Endothelial cell of umbilical vein (primary cell): ENCODE results near the gene TNS2. TPM values are rescaled to one million over a fixed set of nuclear protein-coding genes. Genes with fewer than 3 reads are reported as not detected.

Experiments used
- BruUV-seq: library from RNA; stranded (reverse); fragments of 400-500 nt; replicated peaks from 2 replicates; lab custom pipeline; 2021; lab: Mats Ljungman, UMichigan
- CTCF ChIA-PET: fragments of 300-600, 350-600 bp; sonication (Branson Sonifier 250); formaldehyde crosslinking; loops from one replicate; lab custom pipeline; 2021; ENCODE audit warnings: antibody characterized with exemption, inconsistent platforms; lab: Charles Lee
- POLR2A ChIA-PET: fragments of 300-600, 350-600 bp; sonication (Branson Sonifier 250); formaldehyde crosslinking; loops from one replicate; lab custom pipeline; 2021; ENCODE audit warnings: antibody characterized with exemption, inconsistent platforms; lab: Charles Lee
- DNase-seq: peaks from one replicate; pipeline ENCODE4 v3.0.0-alpha.2; 2011; ENCODE audit warnings: low read depth, low spot score
- FAIRE-seq: peaks from 2 replicates; lab custom pipeline; 2011; peaks lifted over from hg19 to GRCh38; lab: Jason Lieb, UNC
- H2AFZ ChIP-seq: 2 replicates; pipeline ENCODE4 v1.6.0; 2012; ENCODE audit warnings: low read depth, low read length, control low read depth, inconsistent platforms
- H3K27ac ChIP-seq: 2 replicates; pipeline ENCODE4 v1.5.1; 2011; ENCODE audit warnings: low read depth, mild to moderate bottlenecking, control low read depth, low read length, moderate library complexity; ENCODE audit not compliant: insufficient read depth
- H3K27me3 ChIP-seq, 2 experiments: 2 replicates each; pipeline versions ENCODE4 v1.6.0 to v1.6.1; 2011; ENCODE audit warnings: low read length in 2 of 2, mixed read lengths in 1 of 2; ENCODE audit not compliant: control insufficient read depth in 2 of 2, insufficient read depth in 2 of 2
- H3K36me3 ChIP-seq, 2 experiments: 2 replicates in 1 of 2; 3 replicates in 1 of 2; pipeline ENCODE4 v1.5.1; 2011; ENCODE audit warnings: low read length in 2 of 2, mild to moderate bottlenecking in 1 of 2, moderate library complexity in 1 of 2; ENCODE audit not compliant: control insufficient read depth in 2 of 2, insufficient read depth in 2 of 2; ENCODE audit errors: extremely low read depth in 1 of 2
- H3K4me1 ChIP-seq: 3 replicates; pipeline ENCODE4 v1.5.1; 2011; ENCODE audit warnings: mild to moderate bottlenecking, low read length; ENCODE audit not compliant: control insufficient read depth, insufficient read depth; ENCODE audit errors: extremely low read depth
- H3K4me2 ChIP-seq: 2 replicates; pipeline ENCODE4 v1.6.1; 2011; ENCODE audit warnings: low read length, control low read depth, mixed read lengths; ENCODE audit not compliant: insufficient read depth
- H3K4me3 ChIP-seq, 3 experiments: fragments of 200-600 bp in 1 of 3; sonication (generic), shearing (Covaris generic) in 1 of 3; replicated peaks in 1 of 3; 2 replicates each; pipeline ENCODE4 v1.5.1; 2011 to 2016; ENCODE audit warnings: control low read depth in 3 of 3, low read length in 3 of 3, mild to moderate bottlenecking in 2 of 3, inconsistent platforms in 1 of 3, low read depth in 1 of 3, moderate library complexity in 1 of 3; ENCODE audit not compliant: insufficient read depth in 1 of 3
- H3K79me2 ChIP-seq: 2 replicates; pipeline ENCODE4 v1.6.0; 2012; ENCODE audit warnings: low read length, inconsistent platforms; ENCODE audit not compliant: control insufficient read depth, insufficient read depth
- H3K9ac ChIP-seq: replicated peaks from 2 replicates; pipeline ENCODE3; 2011; ENCODE audit warnings: low read length, control low read depth; ENCODE audit not compliant: insufficient read depth; ENCODE audit errors: extremely low read depth
- H3K9me1 ChIP-seq: replicated peaks from 3 replicates; pipeline ENCODE4 v1.6.0; 2011; ENCODE audit warnings: mild to moderate bottlenecking, low read length; ENCODE audit not compliant: control insufficient read depth, insufficient read depth; ENCODE audit errors: extremely low read depth
- H3K9me3 ChIP-seq: replicated peaks from 2 replicates; pipeline ENCODE4 v1.5.1; 2012; ENCODE audit warnings: low read length, inconsistent platforms; ENCODE audit not compliant: control insufficient read depth, insufficient read depth
- H4K20me1 ChIP-seq: replicated peaks from 2 replicates; pipeline ENCODE3; 2011; ENCODE audit warnings: mild to moderate bottlenecking, low read length; ENCODE audit not compliant: control insufficient read depth, insufficient read depth; ENCODE audit errors: extremely low read depth
- CTCF ChIP-seq, 2 donors: IDR thresholded peaks; 1 replicate in 1 of 2; 2 replicates in 1 of 2; pipeline ENCODE4 v1.5.1; 2011; ENCODE audit warnings: low read length in 2 of 2, mild to moderate bottlenecking in 2 of 2, moderate library complexity in 2 of 2, control low read depth in 1 of 2, inconsistent platforms in 1 of 2, low read depth in 1 of 2; ENCODE audit not compliant: insufficient read depth in 1 of 2; ENCODE audit errors: extremely low read depth in 1 of 2
- EZH2 ChIP-seq: IDR thresholded peaks from 2 replicates; pipeline ENCODE4 v1.6.1; 2012; ENCODE audit warnings: borderline replicate concordance, low read depth, mild to moderate bottlenecking, moderate library complexity, low read length, inconsistent platforms; ENCODE audit not compliant: severe bottlenecking
- FOS ChIP-seq: IDR thresholded peaks from 2 replicates; pipeline ENCODE4 v1.6.1; 2011; ENCODE audit warnings: mild to moderate bottlenecking, low read length, moderate library complexity, borderline replicate concordance; ENCODE audit not compliant: insufficient read depth
- GATA2 ChIP-seq: IDR thresholded peaks from 2 replicates; pipeline ENCODE4 v1.7.0; 2011; ENCODE audit warnings: low read depth, mild to moderate bottlenecking, moderate library complexity, mixed read lengths, low read length; ENCODE audit not compliant: insufficient read length, insufficient read depth
- JUN ChIP-seq: IDR thresholded peaks from 2 replicates; pipeline ENCODE4 v1.6.1; 2011; ENCODE audit warnings: borderline replicate concordance, low read depth; ENCODE audit not compliant: insufficient read length, insufficient read depth
- MAX ChIP-seq: IDR thresholded peaks from 2 replicates; pipeline ENCODE4 v1.6.1; 2011; ENCODE audit not compliant: insufficient read depth, insufficient read length
- MYC ChIP-seq: IDR thresholded peaks from one replicate; pipeline ENCODE4 v1.6.1; 2011; ENCODE audit warnings: mild to moderate bottlenecking, low read depth, low read length
- POLR2A ChIP-seq: IDR thresholded peaks from 2 replicates; pipeline ENCODE4 v1.6.1; 2012; ENCODE audit warnings: low read depth, mild to moderate bottlenecking, control low read depth, low read length
- POLR2AphosphoS5 ChIP-seq: IDR thresholded peaks from 2 replicates; pipeline ENCODE4 v1.6.1; 2012; ENCODE audit warnings: low read depth, mild to moderate bottlenecking, control low read depth, low read length, moderate library complexity; ENCODE audit not compliant: insufficient read depth
- dilution Hi-C: fragments of 300-500 bp; cut with MboI; formaldehyde crosslinking; loops from one replicate; pipeline ENCODE4 v1.15.0; 2019; ENCODE audit warnings: low sequenced_read_pairs; ENCODE audit not compliant: extremely low pct_ligation_motif_present
- intact Hi-C: fragments of 100-400 bp; cut with micrococcal nuclease; formaldehyde crosslinking; loops from one replicate; pipeline ENCODE4 v1.10.0; 2022
- polyA plus RNA-seq, 4 experiments: library from polyadenylated mRNA; depleted of rRNA in 3 of 4; stranded (reverse) in 3 of 4; unstranded in 1 of 4; fragments of >200 nt; gene quantifications; 2 replicates each; pipeline versions ENCODE4 v1.2.1 to v1.2.3, GENCODE V29; 2011 to 2012; ENCODE audit warnings: missing spikeins in 1 of 4
- total RNA-seq: library from RNA; stranded (reverse); gene quantifications from 2 replicates; pipeline ENCODE4 v1.2.3, GENCODE V29; 2021

Gene TNS2
- total and polyA plus RNA-seq, 2 donors (not counting 3 experiments of a cell fraction or from before 2014, with no cell fraction given), result 84.5 to 106 TPM

- Histone ChIP-seq H3K4me2 (no peak overlapping the region), H3K36me3 (no peaks in the 10 kb centered on the region), H4K20me1 (no peaks in the 10 kb centered on the region), H3K79me2 (no peaks in the 10 kb centered on the region), H2AFZ (no peak overlapping the region), H3K9me3 (no peaks in the 10 kb centered on the region), H3K27me3 (no peaks in the 10 kb centered on the region), H3K27ac (no peak overlapping the region), H3K4me3 (no peak overlapping the region), H3K9me1 (no peaks in the 10 kb centered on the region), H3K4me1 (peaks cover 27% of the 10 kb centered on the region), H3K9ac (no peak overlapping the region)
- dilution Hi-C loops (no loop called here), intact Hi-C loops (loop anchor here (5.0 kb wide), 1 partner anchor 44 kb away; the partner anchor contains the start of gene TNS2)
- ChIA-PET POLR2A (no interaction called here), CTCF (interaction anchor here (1.0 to 10.8 kb wide), 4 partner anchors 10 to 101 kb away, joined by 3 to 463 read pairs (median 4); partner anchors contain the start of gene SPRYD3)
- TF ChIP-seq CTCF (IDR thresholded peaks at IDR 0.05; ENCODE audit: extremely low read depth in 1 of 2, insufficient read depth in 1 of 2, low read depth in 1 of 2, low read length in 2 of 2), result no peak
- no peak for TF ChIP-seq MYC
- FAIRE-seq, result no peak
- no TSS peak for BruUV-seq
- DNase-seq, result no peak
Measured at GRCh38 chr12:53096089-53096741, 46.4 kb downstream of the TNS2 start.

- Histone ChIP-seq H3K9me3 (no peaks in the 10 kb centered on the region), H3K27ac (no peak overlapping the region), H3K9ac (no peak overlapping the region), H3K36me3 (no peaks in the 10 kb centered on the region), H3K9me1 (no peaks in the 10 kb centered on the region), H3K4me2 (peak overlapping the region; percentile 56), H3K4me3 (no peak overlapping the region), H3K27me3 (no peaks in the 10 kb centered on the region), H3K79me2 (no peaks in the 10 kb centered on the region), H3K4me1 (peaks cover 27% of the 10 kb centered on the region), H4K20me1 (no peaks in the 10 kb centered on the region), H2AFZ (no peak overlapping the region)
- ChIA-PET POLR2A (no interaction called here), CTCF (interaction anchor here (0.6 to 10.8 kb wide), 5 partner anchors 10 to 30 kb away, joined by 3 to 463 read pairs (median 4); partner anchors contain the start of gene SPRYD3)
- FAIRE-seq (no peak), DNase-seq (no peak)
- no TSS peak for BruUV-seq
- dilution Hi-C loops (no loop called here), intact Hi-C loops (loop anchor here (5.0 kb wide), 1 partner anchor 44 kb away; the partner anchor contains the start of gene TNS2)
- TF ChIP-seq MYC, result no peak
- no peak for TF ChIP-seq FOS
- TF ChIP-seq JUN, result no peak
- TF ChIP-seq POLR2AphosphoS5, result no peak
- TF ChIP-seq CTCF (IDR thresholded peaks at IDR 0.05; ENCODE audit: extremely low read depth in 1 of 2, insufficient read depth in 1 of 2, low read depth in 1 of 2, low read length in 2 of 2), result no peak
- no peak for TF ChIP-seq POLR2A
- TF ChIP-seq GATA2, result no peak
- no peak for TF ChIP-seq EZH2
- no peak for TF ChIP-seq MAX
Measured at GRCh38 chr12:53096759-53097158, 46.9 kb downstream of the TNS2 start.
